Middle frontal gyrus (tissue), 1 donor: Measurements from ENCODE around the gene CHRNA4.
"Not testable (repeated sequence)": the region's sequence is repeated elsewhere in the genome, so short reads cannot be mapped to it uniquely, and the experiment has no call there.

ENCODE experiments used
- DNase-seq: peaks from one replicate; pipeline ENCODE4 v3.0.0-alpha.2; 2015; ENCODE audit warnings: low spot score; ENCODE audit errors: extremely low spot score

Gene CHRNA4

GRCh38 chr20:63310265-63310991 lies 50.7 kb downstream of the CHRNA4 start:
- DNase-seq, result no peak

- no peak for DNase-seq
Observed at GRCh38 chr20:63309261-63310071, 51.7 kb downstream of the CHRNA4 start.

GRCh38 chr20:63308218-63308911 lies 52.8 kb downstream of the CHRNA4 start:
- no peak for DNase-seq

GRCh38 chr20:63307538-63308217 lies 53.5 kb downstream of the CHRNA4 start:
- DNase-seq, result no peak

GRCh38 chr20:63306673-63307537 lies 54.2 kb downstream of the CHRNA4 start:
- DNase-seq, result no peak

GRCh38 chr20:63305933-63306672 lies 55.0 kb downstream of the CHRNA4 start:
- not testable (repeated sequence) for DNase-seq

- DNase-seq, result no peak
Observed at GRCh38 chr20:63305393-63305792, 55.8 kb downstream of the CHRNA4 start.

- DNase-seq, result no peak
Observed at GRCh38 chr20:63303095-63303666, 58.0 kb downstream of the CHRNA4 start.

GRCh38 chr20:63301671-63302070 lies 59.5 kb downstream of the CHRNA4 start:
- DNase-seq, result no peak

GRCh38 chr20:63298731-63299312 lies 62.3 kb downstream of the CHRNA4 start:
- DNase-seq, result no peak

- DNase-seq, result no peak
Observed at GRCh38 chr20:63297796-63298572, 63.2 kb downstream of the CHRNA4 start.

- DNase-seq, result no peak
Observed at GRCh38 chr20:63297371-63297781, 63.8 kb downstream of the CHRNA4 start.

- no peak for DNase-seq
Observed at GRCh38 chr20:63296531-63297299, 64.4 kb downstream of the CHRNA4 start.

GRCh38 chr20:63295846-63296245 lies 65.3 kb downstream of the CHRNA4 start:
- DNase-seq, result no peak

- no peak for DNase-seq
Observed at GRCh38 chr20:63295422-63295821, 65.7 kb downstream of the CHRNA4 start.

GRCh38 chr20:63295018-63295417 lies 66.1 kb downstream of the CHRNA4 start:
- DNase-seq, result no peak

GRCh38 chr20:63294536-63294900 lies 66.6 kb downstream of the CHRNA4 start:
- no peak for DNase-seq
